Measurements from ENCODE around the gene SGMS1. TPM values are rescaled to one million over a fixed set of nuclear protein-coding genes. Genes with fewer than 3 reads are reported as not detected.

The SGMS1 gene
- total and polyA plus RNA-seq, 2 donors (not counting 1 experiment from before 2014, with no cell fraction given): 39.9 to 82.1 TPM

DNA sequence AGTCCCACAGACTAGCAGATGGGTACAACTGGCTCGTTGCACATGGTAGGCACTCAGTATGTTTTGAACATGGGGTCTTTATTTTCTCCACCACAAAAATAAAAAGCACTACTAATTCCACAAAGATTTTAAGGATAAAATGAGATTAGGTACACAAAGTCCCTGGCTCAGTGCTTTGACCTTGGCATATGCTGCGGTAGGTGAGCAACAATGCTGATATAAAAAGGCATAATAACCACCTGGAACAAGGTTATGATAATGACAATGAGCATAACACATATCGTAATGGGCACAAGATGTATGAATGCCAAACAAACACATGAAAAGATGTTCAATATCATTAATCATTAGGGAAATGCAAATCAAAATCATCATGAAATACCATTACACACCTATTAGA is 26.9 kb downstream of the SGMS1 start:
- no peak overlapping the region for H3K4me2 ChIP-seq (ENCODE audit: extremely low read depth, insufficient read depth, low read length)
- H2AFZ ChIP-seq (ENCODE audit: low read length): no peak overlapping the region
- no peaks in the 10 kb centered on the region for H3K36me3 ChIP-seq (ENCODE audit: control insufficient read depth, insufficient read depth, low read length)
- no peak for TF ChIP-seq EZH2 (IDR thresholded peaks at IDR 0.05; ENCODE audit: low read length, missing control alignments)
- TF ChIP-seq, protein P1, sequence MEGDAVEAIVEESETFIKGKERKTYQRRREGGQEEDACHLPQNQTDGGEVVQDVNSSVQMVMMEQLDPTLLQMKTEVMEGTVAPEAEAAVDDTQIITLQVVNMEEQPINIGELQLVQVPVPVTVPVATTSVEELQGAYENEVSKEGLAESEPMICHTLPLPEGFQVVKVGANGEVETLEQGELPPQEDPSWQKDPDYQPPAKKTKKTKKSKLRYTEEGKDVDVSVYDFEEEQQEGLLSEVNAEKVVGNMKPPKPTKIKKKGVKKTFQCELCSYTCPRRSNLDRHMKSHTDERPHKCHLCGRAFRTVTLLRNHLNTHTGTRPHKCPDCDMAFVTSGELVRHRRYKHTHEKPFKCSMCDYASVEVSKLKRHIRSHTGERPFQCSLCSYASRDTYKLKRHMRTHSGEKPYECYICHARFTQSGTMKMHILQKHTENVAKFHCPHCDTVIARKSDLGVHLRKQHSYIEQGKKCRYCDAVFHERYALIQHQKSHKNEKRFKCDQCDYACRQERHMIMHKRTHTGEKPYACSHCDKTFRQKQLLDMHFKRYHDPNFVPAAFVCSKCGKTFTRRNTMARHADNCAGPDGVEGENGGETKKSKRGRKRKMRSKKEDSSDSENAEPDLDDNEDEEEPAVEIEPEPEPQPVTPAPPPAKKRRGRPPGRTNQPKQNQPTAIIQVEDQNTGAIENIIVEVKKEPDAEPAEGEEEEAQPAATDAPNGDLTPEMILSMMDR (conservative IDR thresholded peaks at IDR 0.05 in 1 of 2, IDR thresholded peaks at IDR 0.05 in 1 of 2; ENCODE audit: low read depth in 1 of 2, low read length in 2 of 2): no peak
- H3K27me3 ChIP-seq (ENCODE audit: control insufficient read depth, insufficient read depth, low read length): no peaks in the 10 kb centered on the region
- no peaks in the 10 kb centered on the region for H3K9me3 ChIP-seq (ENCODE audit: control insufficient read depth, insufficient read depth, low read depth, low read length)
- no peaks in the 10 kb centered on the region for H3K79me2 ChIP-seq (ENCODE audit: control insufficient read depth, insufficient read depth, low read length)
- H3K9ac ChIP-seq (ENCODE audit: insufficient read depth, low read length): no peak overlapping the region
- no peaks in the 10 kb centered on the region for H4K20me1 ChIP-seq (ENCODE audit: control insufficient read depth, extremely low read depth, insufficient read depth, low read length)
- H3K27ac ChIP-seq (ENCODE audit: insufficient read depth, low read length): no peak overlapping the region
- H3K4me3 ChIP-seq (replicated peaks in 1 of 4; ENCODE audit: control extremely low read depth in 1 of 4, insufficient read depth in 1 of 4, low read depth in 3 of 4, low read length in 4 of 4): no peak overlapping the region
- no peak for DNase-seq (ENCODE audit: low read depth in 2 of 2)
- H3K4me1 ChIP-seq (ENCODE audit: control insufficient read depth, extremely low read depth, insufficient read depth, low read length): peaks cover 23% of the 10 kb centered on the region

- H3K4me1 ChIP-seq (ENCODE audit: control insufficient read depth, extremely low read depth, insufficient read depth, low read length): peaks cover 23% of the 10 kb centered on the region
- H3K9ac ChIP-seq (ENCODE audit: insufficient read depth, low read length): no peak overlapping the region
- no peak overlapping the region for H3K4me3 ChIP-seq (replicated peaks in 1 of 4; ENCODE audit: control extremely low read depth in 1 of 4, insufficient read depth in 1 of 4, low read depth in 3 of 4, low read length in 4 of 4)
- peak in 1 of 2 donors; percentile 31 for DNase-seq (ENCODE audit: low read depth in 2 of 2)
- H3K36me3 ChIP-seq (ENCODE audit: control insufficient read depth, insufficient read depth, low read length): no peaks in the 10 kb centered on the region
- no peaks in the 10 kb centered on the region for H3K27me3 ChIP-seq (ENCODE audit: control insufficient read depth, insufficient read depth, low read length)
- no peak overlapping the region for H2AFZ ChIP-seq (ENCODE audit: low read length)
- H3K27ac ChIP-seq (ENCODE audit: insufficient read depth, low read length): no peak overlapping the region
- no peaks in the 10 kb centered on the region for H3K79me2 ChIP-seq (ENCODE audit: control insufficient read depth, insufficient read depth, low read length)
- H3K4me2 ChIP-seq (ENCODE audit: extremely low read depth, insufficient read depth, low read length): no peak overlapping the region
- H4K20me1 ChIP-seq (ENCODE audit: control insufficient read depth, extremely low read depth, insufficient read depth, low read length): no peaks in the 10 kb centered on the region
- TF ChIP-seq EZH2 (IDR thresholded peaks at IDR 0.05; ENCODE audit: low read length, missing control alignments): no peak
- TF ChIP-seq, protein P1 (conservative IDR thresholded peaks at IDR 0.05 in 1 of 2, IDR thresholded peaks at IDR 0.05 in 1 of 2; ENCODE audit: low read depth in 1 of 2, low read length in 2 of 2): no peak
- H3K9me3 ChIP-seq (ENCODE audit: control insufficient read depth, insufficient read depth, low read depth, low read length): no peaks in the 10 kb centered on the region
Observed at GRCh38 chr10:50596456-50596855, 27.3 kb downstream of the SGMS1 start.

DNA sequence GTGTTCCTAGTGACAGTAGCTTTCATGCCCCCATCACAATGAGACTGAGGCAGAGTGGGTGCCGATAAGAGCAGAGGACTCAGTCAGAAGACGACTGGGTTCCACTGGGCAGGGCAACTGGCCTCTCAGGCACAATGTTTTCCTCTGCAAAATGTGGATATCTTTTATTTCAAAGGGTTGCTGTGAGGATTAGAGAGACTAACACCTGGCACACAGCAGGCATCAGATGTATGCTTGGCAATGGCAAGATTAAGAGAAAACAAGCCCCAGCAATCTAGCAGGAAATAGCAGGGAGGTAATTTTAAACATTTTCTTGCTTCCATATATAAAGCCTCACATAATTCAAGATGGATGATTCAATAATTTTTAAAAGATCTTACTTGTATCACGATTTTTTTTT is 28.0 kb downstream of the SGMS1 start:
- Histone ChIP-seq H3K9ac (ENCODE audit: insufficient read depth, low read length) (no peak overlapping the region), H4K20me1 (ENCODE audit: control insufficient read depth, extremely low read depth, insufficient read depth, low read length) (no peaks in the 10 kb centered on the region)
- DNase-seq (ENCODE audit: low read depth in 2 of 2): no peak

More for the DNA sequence above, 28.0 kb downstream of the SGMS1 start:
- Histone ChIP-seq H3K4me1 (ENCODE audit: control insufficient read depth, extremely low read depth, insufficient read depth, low read length) (peaks cover 18% of the 10 kb centered on the region), H2AFZ (ENCODE audit: low read length) (no peak overlapping the region), H3K27ac (ENCODE audit: insufficient read depth, low read length) (no peak overlapping the region), H3K4me3 (replicated peaks in 1 of 4; ENCODE audit: control extremely low read depth in 1 of 4, insufficient read depth in 1 of 4, low read depth in 3 of 4, low read length in 4 of 4) (no peak overlapping the region), H3K36me3 (ENCODE audit: control insufficient read depth, insufficient read depth, low read length) (no peaks in the 10 kb centered on the region), H3K79me2 (ENCODE audit: control insufficient read depth, insufficient read depth, low read length) (no peaks in the 10 kb centered on the region), H3K27me3 (ENCODE audit: control insufficient read depth, insufficient read depth, low read length) (no peaks in the 10 kb centered on the region), H3K9me3 (ENCODE audit: control insufficient read depth, insufficient read depth, low read depth, low read length) (no peaks in the 10 kb centered on the region), H3K4me2 (ENCODE audit: extremely low read depth, insufficient read depth, low read length) (no peak overlapping the region)
- no peak for TF ChIP-seq EZH2 (IDR thresholded peaks at IDR 0.05; ENCODE audit: low read length, missing control alignments)
- TF ChIP-seq, protein P1 (conservative IDR thresholded peaks at IDR 0.05 in 1 of 2, IDR thresholded peaks at IDR 0.05 in 1 of 2; ENCODE audit: low read depth in 1 of 2, low read length in 2 of 2): no peak
